Posterior vena cava (tissue), 2 donors: Measurements from ENCODE around the gene AK1. TPM values are rescaled to one million over a fixed set of nuclear protein-coding genes. Genes with fewer than 3 reads are reported as not detected.
A peak's percentile ranks its signal among the peaks of the same experiment; 100 is the strongest.
"Not testable (repeated sequence)": the region's sequence is repeated elsewhere in the genome, so short reads cannot be mapped to it uniquely, and the experiment has no call there.

Experiments used
- DNase-seq: peaks from one replicate; pipeline ENCODE4 v3.0.0-alpha.2; 2020; ENCODE audit warnings: low spot score
- intact Hi-C, 2 donors: fragments of 100-400 bp; cut with DNase I; formaldehyde crosslinking; loops; one replicate each; pipeline versions ENCODE4 v1.14.1 to v1.14.2; 2022 to 2023
- total RNA-seq, 2 donors: library from RNA; stranded (reverse); fragmentation: NEBNext Ultra II Directional; extraction: Animal tissue kit (Norgen Biotek cat#: 25700); gene quantifications; one replicate each; pipeline ENCODE4 v1.2.1, GENCODE V29; 2021
- donor health status: DM: yes; HTN: yes; CAD: no.
- donor health status: DM: yes; HTN: yes; CAD: no.

The AK1 gene
- total RNA-seq, 2 donors from 2014 or later = 65.7 to 67.0 TPM

DNA sequence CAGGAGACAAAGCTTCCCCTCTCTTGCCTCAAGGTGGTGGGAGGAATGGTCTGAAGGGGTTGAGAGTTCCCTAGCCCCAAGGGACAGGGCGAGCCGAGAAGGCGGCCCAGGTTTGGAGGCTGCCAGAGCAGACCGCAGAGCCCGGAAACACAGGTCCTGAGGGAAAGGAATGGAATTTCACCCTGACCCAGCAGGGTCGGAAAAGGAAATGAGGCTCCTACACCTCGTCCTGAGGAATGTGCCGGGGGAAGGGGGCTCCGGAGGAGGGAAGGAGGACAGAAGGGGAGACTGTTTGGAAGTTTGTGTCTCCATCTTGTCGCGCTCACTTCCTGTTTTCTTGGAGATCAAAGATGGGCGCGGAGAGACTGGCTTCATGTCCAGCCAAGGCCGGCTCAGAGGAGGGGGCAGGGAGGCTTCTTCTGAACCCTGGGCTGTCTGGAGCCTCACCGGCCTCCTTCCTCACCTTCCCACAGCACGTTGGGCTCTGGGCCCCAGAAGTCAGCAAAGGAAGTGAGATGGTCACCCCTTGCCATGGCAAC, 32.6 kb downstream of the AK1 start:
- no peak for DNase-seq
- intact Hi-C loops = no loop called here

- intact Hi-C loops = no loop called here
- no peak for DNase-seq
Measured at GRCh38 chr9:127841087-127841835, 36.2 kb downstream of the AK1 start.

- intact Hi-C loops = loop anchor here in 1 of 2 donors (2.0 kb wide), 1 partner anchor 14 kb away; no protein-coding TSS in a partner anchor
- DNase-seq = peak; percentile 98
Measured at GRCh38 chr9:127838375-127839078, 38.9 kb downstream of the AK1 start.

DNA sequence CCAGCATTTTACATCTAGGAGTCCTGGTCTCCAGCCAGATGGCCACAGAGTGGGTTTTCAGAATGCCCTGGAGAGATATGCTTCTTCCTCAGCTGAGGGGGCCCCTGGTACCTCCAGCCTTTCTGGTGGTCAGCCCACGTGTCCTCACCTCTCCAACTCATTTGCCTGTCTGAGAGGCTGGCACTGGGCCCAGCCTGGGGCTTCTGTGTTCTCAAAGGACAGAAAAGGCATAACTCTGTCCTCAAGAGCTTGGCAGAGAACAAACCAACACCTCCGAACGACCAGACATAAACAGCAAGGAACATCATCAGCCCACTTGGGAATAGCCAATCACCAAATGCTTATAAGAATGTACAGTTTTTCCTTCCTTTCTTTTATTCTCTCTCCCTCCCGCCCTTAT, 40.1 kb downstream of the AK1 start:
- no peak for DNase-seq
- intact Hi-C loops = no loop called here

- DNase-seq, intact Hi-C loops: not testable (repeated sequence)
Measured at GRCh38 chr9:127836561-127836960, 40.9 kb downstream of the AK1 start.

DNA sequence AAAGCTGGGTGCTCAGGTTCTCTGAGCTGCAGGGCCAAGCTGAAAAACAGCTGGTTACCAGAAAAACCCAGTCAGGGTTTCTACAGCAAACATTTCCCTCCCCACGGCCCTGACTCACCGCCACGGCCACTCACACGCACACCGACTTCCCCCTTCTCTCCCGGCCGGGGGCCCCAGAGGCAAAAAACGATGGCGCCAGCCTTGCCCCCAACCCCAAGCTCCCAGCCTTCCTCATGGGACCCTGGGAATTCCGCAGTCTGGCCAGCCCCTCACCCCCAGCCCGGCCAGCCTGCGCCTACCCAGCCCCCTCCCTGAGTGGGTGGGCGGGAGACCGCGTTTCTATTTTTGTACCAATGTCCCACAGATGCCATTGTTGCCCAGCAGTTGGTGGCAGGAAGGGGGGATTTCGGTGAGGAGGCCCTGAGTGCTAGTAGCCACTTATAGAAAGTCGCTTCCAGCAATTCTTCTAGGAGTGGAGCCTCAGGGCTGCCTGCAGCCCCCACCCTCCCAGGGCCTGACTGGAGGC, 41.4 kb downstream of the AK1 start:
- DNase-seq = peak; percentile 91
- intact Hi-C loops = loop anchor here in 1 of 2 donors (2.0 kb wide), 1 partner anchor 19 kb away; the partner anchor contains the start of gene ENG

GRCh38 chr9:127833555-127833954, 43.9 kb downstream of the AK1 start:
- intact Hi-C loops = no loop called here
- DNase-seq = no peak

GRCh38 chr9:127832248-127832647, 45.2 kb downstream of the AK1 start:
- intact Hi-C loops = no loop called here
- DNase-seq = no peak

- intact Hi-C loops = no loop called here
Measured at GRCh38 chr9:127829205-127829906, 48.1 kb downstream of the AK1 start.

GRCh38 chr9:127828262-127829031, 49.0 kb downstream of the AK1 start:
- peak; percentile 97 for DNase-seq
- intact Hi-C loops = no loop called here

More at GRCh38 chr9:127829205-127829906, 48.1 kb downstream of the AK1 start:
- no peak for DNase-seq

- intact Hi-C loops = loop anchor here in 1 of 2 donors (2.0 kb wide), 1 partner anchor 38 kb away; no protein-coding TSS in a partner anchor
- no peak for DNase-seq
Measured at GRCh38 chr9:127826253-127826913, 51.1 kb downstream of the AK1 start.

DNA sequence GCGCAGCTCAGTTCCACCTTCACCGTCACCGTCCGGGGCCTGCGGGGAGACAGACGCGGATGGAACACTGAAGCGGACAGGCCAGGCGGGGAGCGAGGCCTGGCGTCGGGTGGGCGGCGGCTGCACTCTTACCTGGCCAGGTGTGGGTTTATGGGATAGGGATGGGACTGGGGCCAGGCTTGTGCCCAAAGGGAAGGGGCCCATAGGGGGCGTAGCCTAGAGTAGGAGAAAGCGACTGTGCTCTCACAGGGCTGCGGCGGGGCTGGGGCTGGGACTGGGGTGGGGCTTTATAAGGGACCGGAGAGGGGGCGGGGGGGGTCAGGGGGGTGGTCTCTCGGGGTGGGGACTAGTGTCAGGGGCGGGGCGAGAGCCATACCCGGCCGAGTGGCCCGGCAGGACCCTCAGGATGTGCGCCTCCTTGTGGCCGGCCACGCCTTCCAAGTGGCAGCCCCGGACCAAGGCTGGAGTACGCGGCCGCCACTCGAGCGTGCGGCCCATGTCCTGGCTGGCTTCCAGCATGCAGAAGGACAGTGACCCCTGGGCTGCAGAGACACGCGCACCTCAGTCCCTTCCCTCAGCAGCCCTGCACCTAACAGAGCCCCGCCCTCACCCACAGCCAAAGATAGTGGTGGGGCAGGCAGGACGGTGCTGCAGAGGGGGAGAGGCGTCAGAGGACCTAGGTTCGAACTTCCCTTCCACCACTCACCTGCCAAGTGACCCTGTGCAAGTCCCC, 52.0 kb downstream of the AK1 start:
- intact Hi-C loops = loop anchor here (2.0 kb wide), 2 partner anchors 13 to 39 kb away; no protein-coding TSS in a partner anchor
- no peak for DNase-seq

GRCh38 chr9:127822108-127822507, 55.4 kb downstream of the AK1 start:
- intact Hi-C loops = no loop called here
- DNase-seq = no peak

DNA sequence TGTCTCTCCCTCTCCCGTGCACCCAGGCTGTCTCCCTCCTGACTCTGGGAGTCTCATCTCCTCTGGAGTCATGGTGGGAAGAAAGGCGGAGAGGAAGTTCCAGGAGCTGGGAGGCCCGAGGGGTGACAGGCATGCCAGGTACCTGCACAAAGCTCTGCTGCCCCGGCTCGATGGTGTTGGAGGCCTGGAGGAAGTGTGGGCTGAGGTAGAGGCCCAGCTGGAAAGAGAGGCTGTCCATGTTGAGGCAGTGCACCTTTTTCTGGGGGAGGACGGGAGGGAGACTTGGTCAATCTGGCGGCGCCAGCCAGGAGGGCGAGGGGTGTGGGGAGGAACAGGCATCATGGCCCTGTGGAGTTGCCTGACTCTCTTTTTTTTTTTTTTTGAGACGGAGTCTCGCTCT, 58.9 kb downstream of the AK1 start:
- intact Hi-C loops = no loop called here
- DNase-seq = no peak

GRCh38 chr9:127817881-127818434, 59.5 kb downstream of the AK1 start:
- intact Hi-C loops = no loop called here

DNA sequence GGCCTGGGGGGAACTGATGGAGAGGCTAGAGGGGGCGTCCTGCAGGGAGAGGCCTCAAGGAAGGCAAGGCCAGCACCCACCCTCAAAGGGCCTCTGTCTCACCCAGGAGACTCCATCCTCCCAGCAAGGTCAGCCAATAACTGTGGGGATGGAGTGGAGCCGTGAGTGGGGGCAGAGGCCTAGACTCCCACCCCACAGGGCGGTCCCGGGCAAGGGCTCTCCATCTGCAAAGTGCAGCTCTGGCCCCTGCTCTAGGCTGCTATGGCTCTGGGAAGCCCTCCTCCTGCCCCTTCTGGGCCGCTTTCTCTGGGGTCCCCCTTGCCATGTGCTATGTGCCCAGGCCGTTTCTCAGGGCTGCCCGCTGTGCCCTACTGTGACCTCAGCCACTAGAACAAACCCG, 60.7 kb downstream of the AK1 start:
- DNase-seq = no peak
- intact Hi-C loops = no loop called here

More at GRCh38 chr9:127817881-127818434, 59.5 kb downstream of the AK1 start:
- no peak for DNase-seq
